ENCODE results near the gene CCDC142. TPM values are rescaled to one million over a fixed set of nuclear protein-coding genes. Genes with fewer than 3 reads are reported as not detected.

The CCDC142 gene
- polyA plus RNA-seq, 3 donors: 9.5 to 16.1 (median 11.5) TPM

DNA sequence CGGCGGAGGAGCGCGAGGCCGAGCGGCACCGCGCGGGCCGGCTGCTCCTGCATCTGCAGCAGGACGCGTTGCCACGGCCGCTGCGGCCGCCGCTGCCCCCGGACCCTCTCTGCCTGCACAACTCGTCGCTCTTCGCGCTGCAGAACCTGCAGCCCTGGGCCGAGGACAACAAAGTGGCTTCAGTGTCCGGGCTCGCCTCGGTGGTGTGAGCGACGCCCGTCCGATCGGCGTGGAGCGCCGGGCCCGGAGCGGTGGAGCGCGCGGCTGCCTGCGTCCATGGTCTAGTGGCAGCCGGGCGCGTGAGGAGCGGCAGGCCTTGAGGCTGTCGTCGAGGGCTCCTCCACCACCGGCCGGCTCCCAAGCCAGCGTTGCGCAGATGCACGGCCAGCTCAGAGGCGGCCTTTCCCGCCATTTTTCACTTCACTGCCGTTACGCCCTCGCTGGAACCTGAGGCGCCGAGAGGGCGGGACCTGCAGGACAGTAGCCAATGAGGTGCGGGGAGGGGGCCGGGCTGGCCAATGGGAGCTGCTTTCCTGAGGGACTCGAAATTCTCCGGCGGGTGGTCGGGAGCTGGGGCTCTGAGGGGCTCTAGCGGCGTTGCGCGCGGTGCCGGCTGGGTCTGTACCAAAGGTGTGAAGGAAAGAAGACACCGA lies 33.3 kb upstream of the CCDC142 start:
- no peak for DNase-seq (ENCODE audit: extremely low read depth in 1 of 11, low read depth in 9 of 11, low spot score in 4 of 11)

DNA sequence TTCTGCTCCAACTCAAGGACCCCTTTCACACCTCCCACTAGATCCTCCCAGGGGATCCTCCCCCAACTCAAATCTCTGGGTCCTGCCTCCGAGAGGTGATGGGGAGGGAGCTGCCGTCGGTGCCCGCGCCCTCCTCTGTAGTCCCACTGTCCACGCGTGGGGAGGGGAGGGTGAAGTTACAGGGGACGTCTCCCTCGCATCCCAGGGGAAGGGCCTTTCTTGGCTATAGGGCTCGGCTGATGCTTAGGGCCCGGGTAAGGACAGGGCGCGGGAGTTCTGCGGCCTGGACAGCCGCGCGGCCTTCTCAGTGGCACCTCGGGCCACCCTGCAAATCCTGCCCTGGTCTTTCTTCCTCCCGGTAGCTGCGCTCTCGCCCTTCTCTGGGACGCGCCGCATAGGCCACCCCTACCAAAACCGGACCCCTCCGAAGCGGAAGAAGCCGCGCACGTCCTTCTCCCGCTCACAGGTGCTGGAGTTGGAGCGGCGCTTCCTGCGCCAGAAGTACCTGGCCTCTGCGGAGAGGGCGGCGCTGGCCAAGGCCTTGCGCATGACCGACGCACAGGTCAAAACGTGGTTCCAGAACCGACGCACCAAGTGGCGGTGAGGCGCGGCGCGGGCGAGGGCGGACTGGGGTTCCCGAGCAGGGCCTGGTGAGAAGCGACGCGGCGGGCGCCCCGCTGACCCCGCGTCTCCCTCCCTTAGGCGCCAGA lies 32.6 kb upstream of the CCDC142 start:
- DNase-seq (ENCODE audit: extremely low read depth in 1 of 11, low read depth in 9 of 11, low spot score in 4 of 11): no peak

DNA sequence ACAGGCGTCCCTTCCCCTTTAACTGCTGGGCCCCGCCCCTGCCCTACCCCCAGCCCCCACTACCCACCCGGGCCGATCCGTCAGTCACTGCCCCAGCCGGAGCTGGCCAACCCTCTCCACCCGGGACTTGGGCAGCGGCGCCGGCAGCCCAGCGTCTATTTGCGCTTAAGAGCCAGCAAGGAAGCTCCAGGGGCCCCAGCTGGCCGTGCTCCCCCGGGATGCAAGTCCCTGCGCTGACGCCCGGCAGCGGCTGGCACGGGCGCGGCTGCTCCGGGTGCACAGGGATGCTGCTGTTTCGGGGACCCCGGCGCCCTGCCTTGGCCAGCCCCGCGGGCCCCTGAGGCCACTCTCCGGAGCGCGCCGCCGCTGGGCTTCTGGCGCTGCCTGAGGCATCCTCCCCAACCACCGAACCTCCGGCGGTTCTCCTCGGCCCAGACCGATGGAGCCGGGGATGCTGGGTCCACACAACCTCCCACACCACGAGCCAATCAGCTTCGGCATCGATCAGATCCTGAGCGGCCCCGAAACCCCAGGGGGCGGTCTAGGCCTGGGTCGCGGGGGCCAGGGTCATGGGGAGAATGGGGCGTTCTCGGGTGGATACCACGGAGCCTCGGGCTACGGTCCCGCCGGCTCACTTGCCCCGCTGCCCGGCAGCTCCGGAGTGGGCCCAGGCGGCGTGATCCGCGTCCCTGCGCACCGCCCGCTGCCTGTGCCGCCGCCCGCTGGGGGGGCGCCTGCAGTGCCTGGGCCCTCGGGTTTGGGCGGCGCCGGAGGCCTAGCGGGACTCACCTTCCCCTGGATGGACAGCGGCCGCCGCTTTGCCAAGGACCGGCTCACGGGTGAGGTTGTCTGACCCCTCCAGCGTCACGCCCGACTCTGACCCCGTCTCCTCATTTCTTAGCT lies 31.8 kb upstream of the CCDC142 start, which contains the start of gene TLX2:
TSS of gene TLX2 (plus strand) at position 83 of the 903 bp plus-strand sequence. CDS start at position 440, 357 bp downstream.
- no peak for DNase-seq (ENCODE audit: extremely low read depth in 1 of 11, low read depth in 9 of 11, low spot score in 4 of 11)

DNA sequence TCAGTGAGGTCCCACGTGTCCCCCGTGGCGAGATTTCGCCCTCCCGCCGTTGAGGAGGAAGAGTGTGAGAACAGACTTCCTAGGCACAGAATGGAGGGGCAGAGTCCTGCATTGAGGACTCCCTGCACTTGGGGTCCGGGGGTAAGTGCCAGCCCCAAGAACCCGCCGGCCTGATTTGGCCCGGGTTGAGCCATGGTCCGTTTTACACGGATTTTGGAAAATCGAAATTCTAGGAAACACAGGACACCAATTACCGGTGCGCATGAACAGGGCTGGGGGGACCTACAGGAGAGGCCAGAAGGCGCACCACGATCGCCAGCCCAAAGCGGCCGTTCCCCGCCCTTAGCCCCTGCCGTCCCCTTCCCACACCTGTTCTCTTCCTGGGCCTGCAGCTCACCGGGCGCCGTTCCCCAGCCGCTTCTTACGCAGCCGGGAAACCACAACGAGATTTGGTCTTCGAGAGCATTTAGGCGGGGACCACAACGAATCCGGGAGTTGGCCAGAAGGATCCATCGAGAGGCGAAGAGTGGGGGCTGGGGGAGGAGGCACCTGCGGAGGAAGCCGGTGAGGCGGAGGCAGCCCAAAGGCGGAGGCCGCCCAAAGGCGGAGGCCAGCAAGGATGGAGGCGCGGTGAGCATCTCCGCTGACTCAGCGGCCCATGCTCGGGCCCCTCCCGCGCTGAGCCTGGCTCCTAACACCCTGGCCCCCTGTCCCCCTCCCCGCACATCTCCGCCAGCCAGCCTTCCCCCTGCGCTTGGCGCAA lies 31.0 kb upstream of the CCDC142 start:
- no peak for DNase-seq (ENCODE audit: extremely low read depth in 1 of 11, low read depth in 9 of 11, low spot score in 4 of 11)

DNA sequence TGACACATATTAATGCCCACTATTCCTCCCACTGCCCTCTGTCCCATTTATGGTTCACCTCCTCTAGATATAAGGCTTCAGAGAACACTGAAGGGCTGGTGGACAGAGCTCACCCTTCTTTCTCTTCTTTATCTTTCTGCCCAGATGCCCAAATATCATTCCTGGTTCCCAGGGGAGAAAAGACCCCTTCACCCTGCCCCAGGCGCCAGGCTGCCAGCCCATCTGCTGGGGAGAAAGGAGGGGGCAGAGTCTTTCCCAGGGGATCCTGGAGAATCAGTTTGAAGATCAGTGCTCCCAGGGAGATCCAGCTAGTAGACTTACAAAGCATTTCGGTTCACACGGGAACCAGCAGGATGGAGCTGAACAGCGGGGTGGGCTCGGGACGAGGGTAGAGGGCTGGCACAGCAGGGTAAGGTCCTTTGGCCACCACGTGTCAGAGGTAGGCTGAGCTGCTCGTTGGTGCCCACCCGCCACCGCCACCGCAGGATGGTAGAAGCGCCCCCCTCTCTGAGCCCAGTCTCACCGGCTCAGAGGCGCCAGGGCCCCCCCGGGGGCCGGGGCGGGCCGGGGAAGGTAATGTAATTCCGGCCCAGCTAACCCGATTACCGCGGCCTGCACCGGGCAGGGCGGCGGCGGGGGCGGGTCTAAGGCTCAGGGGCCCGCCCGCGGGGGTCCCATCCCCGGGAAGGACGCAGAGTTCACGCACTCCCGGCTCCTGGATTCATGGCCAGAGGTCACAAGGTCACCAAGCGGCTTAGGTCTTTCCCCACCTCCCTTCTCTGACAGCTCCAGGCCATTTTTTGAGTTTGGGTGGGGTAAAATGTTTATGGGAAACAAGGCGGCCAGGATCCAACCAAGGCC lies 30.2 kb upstream of the CCDC142 start:
- DNase-seq (ENCODE audit: extremely low read depth in 1 of 11, low read depth in 9 of 11, low spot score in 4 of 11): no peak

DNA sequence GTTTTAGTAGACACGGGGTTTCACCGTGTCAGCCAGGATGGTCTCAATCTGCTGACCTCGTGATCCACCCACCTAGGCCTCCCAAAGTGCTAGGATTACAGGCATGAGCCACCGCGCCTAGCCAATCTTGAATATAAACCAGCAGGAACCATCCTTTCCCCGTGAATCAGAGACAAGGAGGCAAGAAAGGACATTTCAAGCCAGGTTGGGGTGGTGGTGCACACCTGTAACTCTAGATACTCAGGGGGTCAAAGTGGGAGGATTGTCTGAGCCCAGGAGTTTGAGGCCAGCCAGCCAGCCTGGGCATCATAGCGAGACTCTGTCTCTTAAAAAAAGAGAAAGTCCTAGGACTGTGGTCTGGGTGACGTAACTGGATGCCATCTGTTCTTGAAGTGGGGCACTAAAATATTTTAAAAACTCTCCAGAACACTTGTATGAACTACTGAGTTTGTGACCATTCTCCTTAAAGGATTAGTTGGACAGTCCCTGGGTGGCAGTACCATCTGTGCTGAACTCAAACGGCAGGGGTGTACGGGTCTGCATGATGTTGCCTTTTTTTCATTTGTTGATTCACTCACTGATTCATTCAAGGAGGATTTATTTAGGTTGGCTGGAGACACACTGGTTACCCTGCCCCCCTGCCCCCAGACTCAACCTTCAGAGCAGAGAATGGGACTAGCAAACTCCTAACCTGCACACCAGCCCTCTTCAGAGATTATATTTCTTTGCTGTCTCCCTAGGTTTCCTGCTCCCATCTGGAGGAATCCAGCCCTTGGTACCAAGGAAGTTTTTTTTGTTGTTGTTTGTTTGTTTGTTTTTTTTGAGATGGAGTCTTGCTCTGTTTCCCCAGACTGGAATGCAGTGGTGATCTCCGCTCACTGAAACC lies 28.5 kb upstream of the CCDC142 start:
- DNase-seq (ENCODE audit: extremely low read depth in 1 of 11, low read depth in 9 of 11, low spot score in 4 of 11): no peak

DNA sequence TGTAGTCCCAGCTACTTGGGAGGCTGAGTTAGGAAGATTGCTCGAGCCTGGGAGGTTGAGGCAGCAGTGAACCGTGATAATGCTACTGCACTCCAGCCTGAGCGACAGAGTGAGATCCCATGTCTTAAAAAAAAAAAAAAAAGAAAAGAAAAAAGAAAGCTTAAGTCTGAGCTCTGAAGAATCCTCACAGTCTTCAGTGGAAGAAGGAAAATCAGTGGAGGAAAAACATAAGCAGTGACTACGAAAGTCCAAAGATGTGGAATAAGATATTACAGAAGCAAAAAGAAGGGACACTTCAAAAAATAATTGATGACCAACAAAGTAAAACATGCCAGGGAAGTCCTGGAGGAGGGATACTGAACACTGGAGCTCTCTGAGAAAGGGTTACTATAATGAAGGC lies 27.5 kb upstream of the CCDC142 start:
- no peak for DNase-seq (ENCODE audit: extremely low read depth in 1 of 11, low read depth in 9 of 11, low spot score in 4 of 11)

DNA sequence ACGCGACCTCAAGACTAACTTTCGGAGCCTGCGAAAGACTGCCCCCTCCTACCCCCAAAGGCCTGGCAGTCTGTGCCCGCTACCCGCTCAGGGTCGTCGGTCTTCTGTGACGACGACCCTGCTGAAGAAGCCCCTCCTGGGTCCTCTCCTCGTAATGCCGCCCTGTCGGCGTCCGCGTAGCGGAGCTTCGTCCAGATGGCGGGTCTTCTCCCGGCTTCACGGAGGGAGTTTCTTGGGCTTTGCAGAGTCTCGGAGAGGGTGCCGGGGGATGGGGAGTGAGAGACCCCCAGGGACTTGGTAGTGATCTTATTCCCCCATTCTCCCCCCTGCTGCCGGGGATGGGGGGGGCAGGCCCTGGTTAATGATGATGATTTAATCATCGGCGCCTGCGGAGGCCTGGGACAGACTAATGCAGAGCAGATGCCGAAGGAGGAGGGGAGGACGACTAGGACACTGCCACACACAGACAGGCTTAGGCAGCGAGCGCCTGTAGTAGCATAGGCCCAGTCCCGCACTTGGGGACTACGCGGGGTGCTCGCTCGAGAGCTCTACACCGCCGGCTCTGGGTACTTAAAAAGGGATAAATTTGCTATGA lies 25.2 kb upstream of the CCDC142 start:
- no peak for DNase-seq (ENCODE audit: extremely low read depth in 1 of 11, low read depth in 9 of 11, low spot score in 4 of 11)

DNA sequence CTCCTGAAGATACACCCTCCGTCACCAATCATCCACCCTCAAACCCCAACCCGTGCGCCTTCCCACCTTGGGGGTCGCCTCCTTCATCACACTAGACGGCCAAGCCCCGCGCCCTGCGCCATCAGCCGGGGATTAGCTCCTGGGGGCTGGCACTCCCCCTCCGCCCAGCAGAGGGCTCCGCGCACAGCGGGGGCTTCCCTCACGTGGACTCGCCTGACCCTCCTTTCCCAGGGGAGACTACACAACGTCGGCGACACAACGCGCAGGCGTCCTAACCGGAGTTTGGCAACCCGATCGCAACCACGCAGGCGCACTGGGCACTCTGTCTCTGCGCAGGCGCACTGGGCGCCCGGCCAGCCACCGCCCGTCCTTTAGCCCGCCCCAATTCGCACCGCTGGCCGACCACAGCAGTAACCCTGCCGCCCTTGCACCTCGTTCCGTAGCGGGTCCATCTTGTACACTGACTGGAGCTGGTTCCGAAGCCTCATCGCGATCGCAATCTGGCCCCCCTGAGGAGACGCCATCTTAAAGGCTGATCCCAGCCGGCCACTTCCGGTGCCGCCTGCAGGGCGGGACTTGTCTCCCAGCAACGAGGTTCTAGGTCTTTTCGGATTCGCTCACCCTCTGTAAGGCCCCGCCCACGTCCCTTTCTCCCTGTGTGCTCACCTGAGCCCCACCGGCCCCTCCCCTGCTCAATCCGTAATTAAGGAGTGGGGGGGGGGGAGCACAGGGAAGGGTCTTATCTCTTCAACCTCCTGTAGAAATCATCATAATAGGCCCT lies 24.5 kb upstream of the CCDC142 start, which contains the start of gene PCGF1:
TSS of gene PCGF1 (minus strand) at position 551 of the 781 bp plus-strand sequence. CDS start at position 524, 27 bp downstream.
- peak; percentile 95 to 99 (median 99) for DNase-seq (ENCODE audit: extremely low read depth in 1 of 11, low read depth in 9 of 11, low spot score in 4 of 11)

DNA sequence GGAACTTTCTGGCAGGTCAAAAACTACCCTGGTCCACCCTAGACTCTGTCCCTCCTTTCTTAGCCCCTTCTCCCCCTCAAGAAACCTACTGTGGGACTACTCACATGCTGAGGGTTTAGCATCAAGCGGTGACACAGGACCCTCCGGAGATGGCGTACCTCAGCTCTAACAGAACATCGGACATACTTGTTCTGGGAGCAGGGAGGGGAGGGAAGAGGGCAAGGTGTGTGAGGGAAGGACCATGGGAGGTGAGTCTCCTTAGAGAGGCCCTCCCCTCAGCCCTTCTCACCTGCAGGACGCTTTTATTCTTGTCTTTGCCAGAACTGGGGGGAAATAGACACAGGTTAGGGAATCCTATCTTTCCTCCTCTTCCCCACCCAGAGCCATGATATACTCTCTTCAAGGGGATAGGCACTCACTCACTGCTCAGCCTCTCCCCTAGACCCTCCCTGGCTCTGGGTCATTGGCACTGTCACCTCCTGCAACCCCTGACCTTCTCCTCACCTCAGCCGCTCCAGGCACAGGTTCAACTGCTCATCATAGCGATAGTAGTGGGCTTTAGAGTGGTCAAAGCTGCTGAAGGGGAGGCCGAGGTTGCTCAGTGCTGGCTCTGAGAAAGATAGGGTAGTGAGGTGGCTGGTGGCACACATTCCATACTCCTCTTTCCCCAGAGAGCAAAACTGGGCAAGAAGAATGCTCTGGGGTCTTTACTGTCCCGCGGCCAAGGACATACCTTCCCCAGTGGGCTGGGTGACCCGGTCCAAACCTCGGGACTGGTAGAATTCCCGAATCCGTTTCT lies 22.8 kb upstream of the CCDC142 start:
- DNase-seq (ENCODE audit: extremely low read depth in 1 of 11, low read depth in 9 of 11, low spot score in 4 of 11): no peak

DNA sequence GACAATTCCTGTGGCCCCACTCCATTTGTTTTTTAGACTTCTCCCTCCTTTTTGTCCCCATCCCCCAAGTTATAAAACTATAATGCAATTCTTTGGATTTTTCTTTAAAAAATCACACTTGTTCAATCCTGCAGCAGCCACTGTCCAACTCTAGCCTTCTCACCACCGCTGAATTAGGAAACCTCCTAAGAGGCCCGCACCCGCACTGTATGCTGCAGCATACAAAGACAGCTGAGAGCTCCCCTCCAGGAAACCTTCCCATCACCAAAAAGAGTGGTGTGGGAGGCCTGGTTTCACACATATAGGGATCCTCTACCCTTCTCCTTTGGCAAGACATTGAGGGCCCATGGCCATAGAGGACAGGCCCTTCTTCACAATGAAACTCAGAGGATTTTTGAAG lies 21.8 kb upstream of the CCDC142 start:
- DNase-seq (ENCODE audit: extremely low read depth in 1 of 11, low read depth in 9 of 11, low spot score in 4 of 11): no peak

DNA sequence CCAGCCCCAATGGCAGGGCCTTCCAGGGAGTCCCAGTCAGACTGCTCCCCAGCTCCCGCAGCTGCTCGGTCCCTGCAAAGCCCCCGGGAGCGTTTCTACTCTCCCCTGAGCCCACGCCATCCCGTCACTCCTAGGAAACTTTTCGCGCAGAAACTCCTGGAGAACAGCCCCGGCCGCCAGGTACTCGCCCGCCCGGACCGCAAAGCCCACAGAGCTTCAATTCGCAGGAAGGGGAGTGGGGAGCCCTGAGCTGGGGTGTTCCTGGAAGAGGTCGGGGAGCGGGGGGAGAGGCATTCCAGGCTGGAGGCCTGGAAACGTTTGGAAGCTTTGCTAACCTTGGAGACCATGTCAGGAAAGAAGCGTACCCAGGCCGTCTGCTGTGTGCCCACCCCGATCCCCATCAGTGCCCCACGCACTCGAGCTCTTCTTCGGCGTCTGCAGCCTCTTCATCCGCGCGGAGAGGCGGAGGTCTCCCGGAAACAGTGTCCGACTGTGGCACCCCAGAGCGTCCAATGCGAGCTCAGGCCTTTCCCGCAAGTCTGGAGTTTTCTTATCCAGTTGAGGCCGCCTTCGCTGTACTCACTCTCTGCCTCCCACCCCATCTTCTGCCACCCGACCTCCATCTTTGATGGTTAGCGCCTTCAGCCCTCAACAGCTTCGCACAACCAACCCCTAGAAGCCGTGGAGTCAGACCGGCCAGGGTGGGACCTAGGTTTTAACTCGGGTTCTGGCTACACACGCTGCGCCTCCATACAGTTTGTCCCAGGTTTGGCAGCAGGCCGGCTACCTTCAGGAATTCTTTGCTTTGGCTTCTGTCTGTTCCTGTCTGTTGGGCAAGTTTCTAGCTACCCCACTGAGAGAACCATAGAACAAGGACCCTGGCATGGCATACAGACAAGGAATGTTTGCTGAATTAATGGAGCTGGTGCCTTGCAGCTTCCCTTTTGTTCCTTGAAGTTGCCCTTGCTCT lies 21.0 kb upstream of the CCDC142 start:
- DNase-seq (ENCODE audit: extremely low read depth in 1 of 11, low read depth in 9 of 11, low spot score in 4 of 11): no peak

DNA sequence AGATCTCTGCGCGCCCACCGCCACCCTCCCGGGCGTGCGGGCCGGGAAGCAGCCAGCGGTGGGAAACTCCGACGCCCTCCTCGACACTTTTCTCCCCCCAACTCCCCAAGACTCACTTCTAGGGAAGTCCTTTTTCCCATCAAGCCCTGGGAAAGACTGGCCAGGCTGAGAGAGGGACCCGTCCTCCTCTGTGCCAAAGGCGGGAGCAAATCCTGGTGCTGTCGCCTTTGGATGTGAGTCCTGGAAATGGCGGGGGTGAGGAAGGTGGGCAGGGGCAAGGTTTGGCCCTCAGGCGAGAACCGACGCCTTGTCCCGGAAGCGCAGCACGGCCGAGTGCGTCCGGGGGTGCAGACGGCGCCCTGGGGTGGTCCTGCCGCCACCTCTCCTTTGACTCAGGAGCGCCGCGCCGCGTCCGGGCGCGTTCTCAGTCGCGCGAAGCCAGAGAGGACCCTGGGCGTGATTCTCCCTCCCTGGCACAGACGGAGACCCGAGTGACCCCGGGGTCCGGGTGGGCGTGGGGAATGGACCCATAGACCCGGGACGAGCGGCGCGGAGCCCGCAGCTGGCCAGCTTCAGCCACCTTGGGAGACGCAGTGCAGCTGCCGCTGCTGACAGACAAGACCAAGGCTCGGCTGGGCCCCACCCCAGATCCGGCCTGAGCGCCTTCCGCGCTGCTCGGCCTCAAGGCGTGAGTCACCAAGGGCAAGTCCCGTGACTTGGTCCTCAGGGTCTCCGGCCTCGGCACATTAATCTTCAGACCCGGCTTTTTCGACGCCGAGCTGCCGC lies 20.1 kb upstream of the CCDC142 start:
- DNase-seq (ENCODE audit: extremely low read depth in 1 of 11, low read depth in 9 of 11, low spot score in 4 of 11): peak in 2 of 11 donors; percentile 71
